AG04450 (cell line): Measurements from ENCODE around the gene SLC9A1. TPM values are rescaled to one million over a fixed set of nuclear protein-coding genes. Genes with fewer than 3 reads are reported as not detected.

Experiments used
- CTCF ChIA-PET: fragments of 300-600, 350-600 bp; formaldehyde crosslinking; extraction: SDS; loops from one replicate; lab custom pipeline; 2022; ENCODE audit warnings: antibody characterized with exemption, inconsistent platforms; lab: Charles Lee
- POLR2A ChIA-PET: fragments of 350-600 bp; formaldehyde crosslinking; extraction: SDS; loops from one replicate; lab custom pipeline; 2021; ENCODE audit warnings: antibody characterized with exemption, inconsistent platforms; lab: Yijun Ruan, JAX
- DNase-seq: peaks from one replicate; pipeline ENCODE4 v3.0.0-alpha.2; 2011; ENCODE audit warnings: low read depth, low spot score
- H3K27ac ChIP-seq: one replicate; pipeline ENCODE4 v1.5.1; 2012; ENCODE audit warnings: low read depth, low read length, control low read depth
- H3K27me3 ChIP-seq: one replicate; pipeline ENCODE4 v1.6.0; 2012; ENCODE audit warnings: low read length; ENCODE audit not compliant: control insufficient read depth, insufficient read depth
- H3K4me3 ChIP-seq: 2 replicates; pipeline ENCODE4 v1.5.1; 2011; ENCODE audit warnings: mild to moderate bottlenecking, low read depth, low read length, control low read depth
- H3K9me3 ChIP-seq: 2 replicates; pipeline ENCODE4 v1.5.1; 2012; ENCODE audit warnings: low read length; ENCODE audit not compliant: control insufficient read depth, insufficient read depth
- CTCF ChIP-seq: IDR thresholded peaks from 2 replicates; pipeline ENCODE4 v1.5.1; 2011; ENCODE audit warnings: low read depth, low read length, control low read depth, inconsistent platforms
- polyA plus RNA-seq: library from polyadenylated mRNA; depleted of rRNA; stranded (reverse); fragments of >200 nt; gene quantifications from 2 replicates; pipeline ENCODE4 v1.2.3, GENCODE V29; 2011

SLC9A1 gene
- polyA plus RNA-seq, 1 experiment = 10.8 TPM

DNA sequence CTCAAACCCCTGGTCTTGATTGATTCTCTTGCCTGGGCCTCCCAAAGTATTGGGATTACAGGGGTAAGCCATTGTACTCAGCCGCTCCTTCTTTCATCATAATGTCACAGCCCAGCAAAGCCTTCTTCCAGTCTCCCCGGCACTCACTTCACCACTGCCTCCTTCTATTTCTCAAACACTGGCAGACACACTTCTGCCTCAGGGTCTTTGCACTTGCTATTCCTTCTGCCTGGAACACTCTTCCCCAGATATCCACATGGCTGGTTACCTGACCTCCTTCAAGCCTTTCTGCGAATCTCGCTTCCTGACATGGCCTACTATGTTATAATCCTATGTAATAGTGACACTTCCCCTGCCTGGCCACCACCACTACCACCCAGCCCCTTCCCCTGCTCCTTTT, 7.2 kb upstream of the SLC9A1 start:
- Histone ChIP-seq H3K27me3 (no peaks in the 10 kb centered on the region), H3K9me3 (no peaks in the 10 kb centered on the region), H3K4me3 (no peak overlapping the region), H3K27ac (no peak overlapping the region)
- ChIA-PET CTCF (interaction anchor here (1.0 kb wide), 1 partner anchor 117 kb away, joined by 3 read pairs; no protein-coding TSS in a partner anchor), POLR2A (no interaction called here)
- no peak for DNase-seq
- TF ChIP-seq CTCF = no peak

- Histone ChIP-seq H3K9me3 (no peaks in the 10 kb centered on the region), H3K27ac (no peak overlapping the region), H3K4me3 (no peak overlapping the region), H3K27me3 (no peaks in the 10 kb centered on the region)
- ChIA-PET CTCF (interaction anchor here (1.0 kb wide), 1 partner anchor 117 kb away, joined by 3 read pairs; no protein-coding TSS in a partner anchor), POLR2A (no interaction called here)
- no peak for TF ChIP-seq CTCF
- no peak for DNase-seq
Measured at GRCh38 chr1:27161594-27161993, 6.7 kb upstream of the SLC9A1 start.

DNA sequence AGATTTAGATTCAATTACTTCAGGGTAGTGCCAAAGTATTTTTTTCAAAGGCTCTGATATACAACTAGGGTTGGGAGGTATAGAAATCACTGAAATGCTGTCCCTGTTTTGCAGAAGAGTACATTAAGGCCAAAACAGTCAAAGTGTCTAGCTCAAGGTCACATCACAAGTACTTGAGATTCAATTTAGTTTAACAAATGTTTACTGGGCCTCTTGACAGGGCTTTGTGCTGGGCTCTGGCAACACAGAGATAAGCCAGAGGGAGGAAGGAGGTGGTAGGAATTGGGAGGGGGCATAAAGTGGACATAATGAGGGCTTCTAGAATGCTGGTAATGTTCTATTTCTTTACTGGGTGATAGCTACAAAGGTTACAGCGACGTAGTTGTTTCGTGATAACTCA, 2.3 kb upstream of the SLC9A1 start:
- ChIA-PET CTCF (no interaction called here), POLR2A (no interaction called here)
- H3K27me3 ChIP-seq = no peaks in the 10 kb centered on the region
- no peaks in the 10 kb centered on the region; the same call in 1 of the 2 replicates for H3K9me3 ChIP-seq
- no peak for DNase-seq
- TF ChIP-seq CTCF = no peak
- no peak overlapping the region for H3K4me3 ChIP-seq
- H3K27ac ChIP-seq = no peak overlapping the region

DNA sequence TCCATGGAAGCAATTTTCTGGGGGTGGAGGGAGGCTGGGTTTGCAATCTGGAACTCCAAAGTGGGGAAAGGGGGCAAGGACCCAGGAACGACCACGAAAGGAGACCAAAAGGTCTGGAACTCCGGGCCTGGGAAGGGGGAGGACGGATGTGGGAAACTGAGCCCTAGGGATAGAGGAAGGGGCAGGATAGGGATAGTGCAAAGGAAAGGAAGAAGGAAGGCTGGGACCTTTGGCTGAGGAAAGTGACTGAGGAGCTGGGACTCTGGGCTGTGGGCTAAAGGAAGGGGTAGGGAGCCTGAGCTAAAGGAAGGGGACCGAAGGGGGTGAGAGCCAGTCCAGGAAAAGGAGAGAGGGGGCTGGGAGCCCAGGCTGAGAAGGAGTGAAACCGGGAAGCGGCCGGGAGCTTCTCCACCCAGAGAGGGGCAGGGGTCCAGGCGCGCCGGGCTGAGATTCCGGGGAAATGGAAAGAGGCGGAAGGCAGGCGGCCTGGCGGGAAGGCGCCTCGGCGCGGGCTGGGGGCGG, 395 bp downstream of the SLC9A1 start:
- POLR2A ChIA-PET = interaction anchor here (0.6 to 4.4 kb wide), 29 partner anchors 9 to 1027 kb away, joined by 3 to 80 read pairs (median 7); partner anchors contain the start of genes TENT5B and WDTC1
- Histone ChIP-seq H3K9me3 (no peaks in the 10 kb centered on the region; the same call in 1 of the 2 replicates), H3K27ac (peak overlapping the region; percentile 70), H3K27me3 (no peaks in the 10 kb centered on the region), H3K4me3 (peak overlapping the region; percentile 73)
- CTCF ChIA-PET = interaction anchor here (0.6 to 1.7 kb wide), 19 partner anchors 9 to 145 kb away, joined by 3 to 17 read pairs (median 4); no protein-coding TSS in a partner anchor
- TF ChIP-seq CTCF = no peak
- DNase-seq = no peak

- Histone ChIP-seq H3K27me3 (no peaks in the 10 kb centered on the region), H3K4me3 (peak overlapping the region; percentile 73), H3K9me3 (no peaks in the 10 kb centered on the region; the same call in 1 of the 2 replicates), H3K27ac (no peak overlapping the region)
- no peak for TF ChIP-seq CTCF
- POLR2A ChIA-PET = interaction anchor here (0.6 to 4.4 kb wide), 13 partner anchors 8 to 279 kb away, joined by 3 to 80 read pairs (median 7); partner anchors contain the start of genes TENT5B and WDTC1
- no peak for DNase-seq
- CTCF ChIA-PET = interaction anchor here (0.7 to 1.7 kb wide), 7 partner anchors 11 to 146 kb away, joined by 3 to 17 read pairs (median 5); no protein-coding TSS in a partner anchor
Measured at GRCh38 chr1:27153927-27154358, 982 bp downstream of the SLC9A1 start.
